SH-SY5Y (cell line): ENCODE measurements around the gene NUP93.

Experiments
- GATA2 ChIP-seq: IDR thresholded peaks from 2 replicates; pipeline ENCODE4 v1.6.1; 2011; ENCODE audit warnings: mild to moderate bottlenecking, low read depth, low read length
- GATA3 ChIP-seq: IDR thresholded peaks from 2 replicates; pipeline ENCODE4 v1.6.1; 2011; ENCODE audit warnings: low read depth, mild to moderate bottlenecking, low read length, moderate library complexity

DNA sequence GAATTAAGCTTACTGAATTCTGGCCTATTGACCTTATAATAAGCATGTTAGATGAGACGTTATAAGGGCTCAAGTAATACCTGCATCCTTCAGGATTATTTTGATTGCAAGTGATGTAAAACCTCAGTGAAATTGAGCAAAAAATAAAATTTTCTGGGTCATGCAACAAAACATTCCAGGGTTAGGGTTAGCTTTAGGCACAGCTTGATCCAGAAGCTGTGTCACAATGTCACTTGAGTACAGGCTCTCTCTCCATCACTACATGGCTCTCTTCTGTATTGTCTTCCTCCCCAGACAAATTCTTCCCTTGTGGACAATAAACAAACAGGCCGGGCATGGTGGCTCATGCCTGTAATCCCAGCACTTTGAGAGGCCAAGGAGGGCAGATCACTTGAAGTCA, 3.6 kb upstream of the NUP93 start:
- TF ChIP-seq GATA2 (no peak), GATA3 (no peak)
